HepG2 (cell line): ENCODE measurements around the gene LILRB2. TPM values are rescaled to one million over a fixed set of nuclear protein-coding genes. Genes with fewer than 3 reads are reported as not detected.

ENCODE experiments used
- CHD4 ChIP-seq: fragments of 200-600 bp; sonication (generic); IDR thresholded peaks from 2 replicates; pipeline ENCODE4 v1.7.0; 2017; ENCODE audit warnings: mild to moderate bottlenecking, low read length, borderline replicate concordance
- DNMT1 ChIP-seq: sonication (generic); formaldehyde crosslinking; IDR thresholded peaks from 2 replicates; pipeline ENCODE4 v1.5.1; 2020; ENCODE audit warnings: mild to moderate bottlenecking, missing genetic modification reagents
- GPBP1L1 ChIP-seq: sonication (generic); formaldehyde crosslinking; IDR thresholded peaks from 2 replicates; pipeline ENCODE4 v1.5.0; 2020; ENCODE audit warnings: mild to moderate bottlenecking, missing genetic modification reagents
- HOXD1 ChIP-seq: sonication (generic); formaldehyde crosslinking; IDR thresholded peaks from 2 replicates; pipeline ENCODE4 v1.5.0; 2020; ENCODE audit warnings: missing genetic modification reagents
- LRRFIP1 ChIP-seq: sonication (generic); formaldehyde crosslinking; conservative IDR thresholded peaks from 2 replicates; pipeline ENCODE4 v1.4.0; 2020; ENCODE audit warnings: missing genetic modification reagents
- MAFK ChIP-seq, 2 experiments: IDR thresholded peaks in 1 of 2; conservative IDR thresholded peaks in 1 of 2; 2 replicates each; pipeline ENCODE4 v1.6.1; 2011; ENCODE audit warnings: improper control_type of control experiment in 2 of 2, low read length in 2 of 2
- NRL ChIP-seq: sonication (generic); formaldehyde crosslinking; IDR thresholded peaks from 2 replicates; pipeline ENCODE4 v1.5.0; 2020; ENCODE audit warnings: missing genetic modification reagents, mild to moderate bottlenecking, moderate library complexity, borderline replicate concordance
- PRMT3 ChIP-seq: sonication (generic); formaldehyde crosslinking; IDR thresholded peaks from 2 replicates; pipeline ENCODE4 v1.8.1; 2022; ENCODE audit warnings: low read depth, mild to moderate bottlenecking, moderate library complexity, missing genetic modification reagents, borderline replicate concordance
- TEAD3 ChIP-seq: optimal IDR thresholded peaks from 2 replicates; pipeline ENCODE3; 2016; ENCODE audit warnings: borderline replicate concordance
- UBTF ChIP-seq: sonication (generic); formaldehyde crosslinking; IDR thresholded peaks from 2 replicates; pipeline ENCODE4 v1.4.0; 2020; ENCODE audit warnings: mild to moderate bottlenecking, missing genetic modification reagents
- XBP1 ChIP-seq: sonication (generic); formaldehyde crosslinking; IDR thresholded peaks from 2 replicates; pipeline ENCODE4 v1.5.0; 2020; ENCODE audit warnings: missing genetic modification reagents
- ZMAT5 ChIP-seq: sonication (generic); formaldehyde crosslinking; IDR thresholded peaks from 2 replicates; pipeline ENCODE4 v1.5.0; 2020; ENCODE audit warnings: mild to moderate bottlenecking, low read depth, missing genetic modification reagents, borderline replicate concordance
- ZNF280D ChIP-seq: sonication (generic); formaldehyde crosslinking; IDR thresholded peaks from 2 replicates; pipeline ENCODE4 v1.5.1; 2020; ENCODE audit warnings: mild to moderate bottlenecking, missing genetic modification reagents
- ZNF431 ChIP-seq: sonication (generic); formaldehyde crosslinking; IDR thresholded peaks from 2 replicates; pipeline ENCODE4 v1.9.0; 2022; ENCODE audit warnings: missing genetic modification reagents, low read depth, mild to moderate bottlenecking, borderline replicate concordance
- ZNF446 ChIP-seq: sonication (generic); formaldehyde crosslinking; IDR thresholded peaks from 2 replicates; pipeline ENCODE4 v1.5.0; 2020; ENCODE audit warnings: mild to moderate bottlenecking, missing genetic modification reagents
- ZNF598 ChIP-seq: sonication (generic); formaldehyde crosslinking; IDR thresholded peaks from 2 replicates; pipeline ENCODE4 v1.5.1; 2020; ENCODE audit warnings: mild to moderate bottlenecking, missing genetic modification reagents, borderline replicate concordance
- ZNF839 ChIP-seq: sonication (generic); formaldehyde crosslinking; IDR thresholded peaks from 2 replicates; pipeline ENCODE4 v1.4.0; 2020; ENCODE audit warnings: missing genetic modification reagents, mild to moderate bottlenecking, borderline replicate concordance
- ZSCAN29 ChIP-seq: sonication (generic); formaldehyde crosslinking; conservative IDR thresholded peaks from 2 replicates; pipeline ENCODE4 v1.4.0; 2020; ENCODE audit warnings: mild to moderate bottlenecking, missing genetic modification reagents
- polyA plus RNA-seq, 8 experiments: library from polyadenylated mRNA; depleted of rRNA in 3 of 8; stranded (reverse) in 7 of 8; unstranded in 1 of 8; fragments of >200 nt; fragmentation: Illumina TruSeq in 4 of 8; extraction: Trizol in 4 of 8; gene quantifications; 2 replicates each; pipeline versions ENCODE4 v1.2.1 to v1.2.3, GENCODE V29; 2011 to 2016; ENCODE audit warnings: low read depth in 4 of 8, missing spikeins in 1 of 8, mixed read lengths in 1 of 8; ENCODE audit not compliant: insufficient read depth in 1 of 8
- total RNA-seq, 5 experiments: library from RNA; depleted of rRNA; stranded (reverse); fragments of >200 nt; fragmentation: Illumina TruSeq; extraction: Trizol; gene quantifications; 2 replicates each; pipeline ENCODE4 v1.2.3, GENCODE V29; 2016; ENCODE audit warnings: low read depth in 1 of 5

LILRB2 gene
- total and polyA plus RNA-seq, 2 of the 13 experiments (the other 11 are each of a cell fraction or from before 2014, with no cell fraction given) = not detected

- TF ChIP-seq PRMT3 (CRISPR knock-in tag) = no peak
- no peak for TF ChIP-seq CHD4
- no peak; the same call in 1 of the 2 replicates for TF ChIP-seq DNMT1 (CRISPR knock-in tag)
- no peak; the same call in 1 of the 2 replicates for TF ChIP-seq ZNF431 (CRISPR knock-in tag)
- peak; percentile 70; the same call in 1 of the 2 replicates for TF ChIP-seq ZNF598 (CRISPR knock-in tag)
- no peak for TF ChIP-seq MAFK (conservative IDR thresholded peaks at IDR 0.05 in 1 of 2, IDR thresholded peaks at IDR 0.05 in 1 of 2; ENCODE audit: low read length in 2 of 2)
- no peak for TF ChIP-seq ZNF446 (CRISPR knock-in tag)
- no peak for TF ChIP-seq ZSCAN29 (CRISPR knock-in tag)
- no peak for TF ChIP-seq ZNF280D
- TF ChIP-seq LRRFIP1 (CRISPR knock-in tag) = no peak
- TF ChIP-seq GPBP1L1 (CRISPR knock-in tag) = no peak
- TF ChIP-seq XBP1 = no peak
- TF ChIP-seq ZNF839 (CRISPR knock-in tag) = no peak
- peak; percentile 49; the same call in 1 of the 2 replicates for TF ChIP-seq NRL
- TF ChIP-seq HOXD1 (CRISPR knock-in tag) = no peak
- no peak; the same call in 1 of the 2 replicates for TF ChIP-seq UBTF
- TF ChIP-seq TEAD3 (CRISPR knock-in tag) = peak; percentile 95
- no peak for TF ChIP-seq ZMAT5 (CRISPR knock-in tag)
Observed at GRCh38 chr19:54231077-54231931, 49.6 kb downstream of the LILRB2 start (continued).
